Measurements from ENCODE around the gene SCTR.
A peak's percentile ranks its signal among the peaks of the same experiment; 100 is the strongest.
"Not testable (repeated sequence)": the region's sequence is repeated elsewhere in the genome, so short reads cannot be mapped to it uniquely, and the experiment has no call there.

SCTR gene

GRCh38 chr2:119425620-119426395 lies 98.5 kb downstream of the SCTR start:
- no peak for DNase-seq

GRCh38 chr2:119425119-119425405 lies 99.2 kb downstream of the SCTR start:
- DNase-seq = no peak

GRCh38 chr2:119424284-119425118 lies 99.8 kb downstream of the SCTR start:
- no peak for DNase-seq

- no peak for DNase-seq
Measured at GRCh38 chr2:119423811-119424210, 100.5 kb downstream of the SCTR start.

GRCh38 chr2:119423108-119423444 lies 101.2 kb downstream of the SCTR start:
- no peak for DNase-seq

GRCh38 chr2:119422360-119423107 lies 101.7 kb downstream of the SCTR start:
- no peak for DNase-seq

- DNase-seq = no peak
Measured at GRCh38 chr2:119421741-119422140, 102.5 kb downstream of the SCTR start.

GRCh38 chr2:119421304-119421703 lies 103.0 kb downstream of the SCTR start:
- DNase-seq = no peak

GRCh38 chr2:119419803-119420508 lies 104.3 kb downstream of the SCTR start:
- DNase-seq = no peak

- no peak for DNase-seq
Measured at GRCh38 chr2:119419065-119419464, 105.2 kb downstream of the SCTR start.

- DNase-seq = no peak
Measured at GRCh38 chr2:119417908-119418307, 106.4 kb downstream of the SCTR start.

GRCh38 chr2:119416299-119416923 lies 107.9 kb downstream of the SCTR start:
- DNase-seq = no peak

GRCh38 chr2:119415630-119416029 lies 108.7 kb downstream of the SCTR start:
- no peak for DNase-seq

- no peak for DNase-seq
Measured at GRCh38 chr2:119414894-119415293, 109.4 kb downstream of the SCTR start.

GRCh38 chr2:119409506-119409905 lies 114.8 kb downstream of the SCTR start:
- DNase-seq = no peak

GRCh38 chr2:119408221-119408619 lies 116.1 kb downstream of the SCTR start:
- DNase-seq = no peak

GRCh38 chr2:119407430-119408220 lies 116.7 kb downstream of the SCTR start:
- peak; percentile 40 for DNase-seq

- no peak for DNase-seq
Measured at GRCh38 chr2:119405151-119405550, 119.1 kb downstream of the SCTR start.

GRCh38 chr2:119403618-119404017 lies 120.7 kb downstream of the SCTR start:
- DNase-seq = not testable (repeated sequence)

GRCh38 chr2:119402645-119403560 lies 121.4 kb downstream of the SCTR start:
- no peak for DNase-seq

- no peak for DNase-seq
Measured at GRCh38 chr2:119402106-119402505, 122.2 kb downstream of the SCTR start.
